Thyroid gland (tissue), 4 donors: ENCODE measurements around the gene IGFBPL1. TPM values are rescaled to one million over a fixed set of nuclear protein-coding genes. Genes with fewer than 3 reads are reported as not detected.

Experiments used
- DNase-seq, 2 donors: peaks; one replicate each; pipeline ENCODE4 v3.0.0-alpha.2; 2019
- H3K27ac ChIP-seq, 3 donors: fragments of 200-600 bp; sonication (generic); 1 replicate in 2 of 3; 2 replicates in 1 of 3; pipeline ENCODE4 v1.5.1; 2016 to 2019; ENCODE audit warnings: mild to moderate bottlenecking in 1 of 3, moderate library complexity in 1 of 3
- H3K27me3 ChIP-seq: fragments of 200-600 bp; sonication (generic); one replicate; pipeline ENCODE4 v1.5.1; 2019
- H3K36me3 ChIP-seq, 2 donors: fragments of 200-600 bp; sonication (generic); one replicate each; pipeline ENCODE4 v1.5.1; 2016 to 2019
- H3K4me1 ChIP-seq, 2 donors: fragments of 200-600 bp; sonication (generic); one replicate each; pipeline ENCODE4 v1.5.1; 2017 to 2019
- H3K4me3 ChIP-seq, 3 donors: fragments of 200-600 bp; sonication (generic); replicated peaks in 1 of 3; 1 replicate in 2 of 3; 2 replicates in 1 of 3; pipeline ENCODE4 v1.5.1; 2016; ENCODE audit warnings: mild to moderate bottlenecking in 1 of 3
- H3K9me3 ChIP-seq: fragments of 200-600 bp; sonication (generic); one replicate; pipeline ENCODE4 v1.5.1; 2017
- POLR2A ChIP-seq, 2 donors: fragments of 450-650 bp; IDR thresholded peaks; one replicate each; pipeline ENCODE4 v1.6.1; 2017; ENCODE audit warnings: antibody characterized with exemption in 2 of 2, mild to moderate bottlenecking in 2 of 2, moderate library complexity in 1 of 2
- WGBS, 2 donors: methylation state at CpG; one replicate each; pipeline ENCODE4 v1.1.5; 2017; 5-methylcytosine and 5-hydroxymethylcytosine counted together
- intact Hi-C: fragments of 100-400 bp; cut with DNase I; formaldehyde crosslinking; loops from one replicate; pipeline ENCODE4 v1.15.1; 2023
- total RNA-seq, 4 donors: library from RNA; depleted of rRNA; stranded (reverse); fragments of >200 nt; gene quantifications; one replicate each; pipeline ENCODE4 v1.2.3, GENCODE V29; 2016
- TF ChIP-seq, protein P1 (sequence below), 6 experiments: fragments of 200-600 bp in 3 of 6; fragments of 450-650 bp in 3 of 6; sonication (generic) in 3 of 6; IDR thresholded peaks; one replicate each; pipeline ENCODE4 v1.5.1; 2016 to 2019; ENCODE audit warnings: antibody characterized with exemption in 6 of 6, mild to moderate bottlenecking in 2 of 6, inconsistent platforms in 1 of 6, moderate library complexity in 1 of 6

Gene IGFBPL1
- total RNA-seq, 4 donors from 2014 or later: 20.3 to 116 (median 29.1) TPM

DNA sequence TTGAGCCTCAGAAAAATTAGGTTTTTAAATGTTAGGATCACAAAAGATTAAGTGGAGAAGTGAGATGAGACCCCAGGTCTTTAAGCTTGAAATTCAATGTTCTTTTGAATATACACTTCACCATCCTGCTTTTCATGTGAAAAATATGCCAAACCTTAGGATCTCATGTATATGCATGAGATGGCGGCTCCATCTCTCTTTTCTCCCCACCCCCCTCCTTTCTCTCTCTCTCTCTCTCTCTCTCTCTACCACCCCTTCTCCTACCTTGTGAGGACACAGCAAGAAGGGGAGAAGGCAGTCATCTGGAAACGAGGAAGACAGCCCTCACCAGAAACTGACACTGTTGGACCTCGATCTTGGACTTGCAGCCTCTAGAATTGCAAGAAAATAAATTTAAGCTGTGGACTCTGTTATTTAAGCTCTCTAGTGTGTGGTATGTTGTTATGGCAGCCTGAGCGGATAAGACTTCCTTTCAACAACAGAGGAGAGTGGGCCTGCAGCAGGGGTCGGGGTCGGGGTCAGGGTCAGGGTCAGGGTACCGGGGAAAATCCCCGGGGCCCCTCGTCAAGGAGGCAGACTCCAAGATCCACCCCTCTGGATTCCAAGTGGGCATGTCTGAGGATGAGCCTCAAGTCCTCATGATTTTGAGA is 48.1 kb downstream of the IGFBPL1 start:
- H3K27ac ChIP-seq: no peak overlapping the region
- no peak overlapping the region for H3K4me3 ChIP-seq
- intact Hi-C loops: no loop called here
- H3K4me1 ChIP-seq: peaks cover 0 to 10% of the 10 kb centered on the region in 2 donors
- H3K36me3 ChIP-seq: no peaks in the 10 kb centered on the region
- DNase-seq: no peak
- no peaks in the 10 kb centered on the region for H3K9me3 ChIP-seq
- 57 to 61% methylated on average over 7 to 9 of the region's 9 CpGs for WGBS, 2 donors
- no peaks in the 10 kb centered on the region for H3K27me3 ChIP-seq
- TF ChIP-seq, protein P1, sequence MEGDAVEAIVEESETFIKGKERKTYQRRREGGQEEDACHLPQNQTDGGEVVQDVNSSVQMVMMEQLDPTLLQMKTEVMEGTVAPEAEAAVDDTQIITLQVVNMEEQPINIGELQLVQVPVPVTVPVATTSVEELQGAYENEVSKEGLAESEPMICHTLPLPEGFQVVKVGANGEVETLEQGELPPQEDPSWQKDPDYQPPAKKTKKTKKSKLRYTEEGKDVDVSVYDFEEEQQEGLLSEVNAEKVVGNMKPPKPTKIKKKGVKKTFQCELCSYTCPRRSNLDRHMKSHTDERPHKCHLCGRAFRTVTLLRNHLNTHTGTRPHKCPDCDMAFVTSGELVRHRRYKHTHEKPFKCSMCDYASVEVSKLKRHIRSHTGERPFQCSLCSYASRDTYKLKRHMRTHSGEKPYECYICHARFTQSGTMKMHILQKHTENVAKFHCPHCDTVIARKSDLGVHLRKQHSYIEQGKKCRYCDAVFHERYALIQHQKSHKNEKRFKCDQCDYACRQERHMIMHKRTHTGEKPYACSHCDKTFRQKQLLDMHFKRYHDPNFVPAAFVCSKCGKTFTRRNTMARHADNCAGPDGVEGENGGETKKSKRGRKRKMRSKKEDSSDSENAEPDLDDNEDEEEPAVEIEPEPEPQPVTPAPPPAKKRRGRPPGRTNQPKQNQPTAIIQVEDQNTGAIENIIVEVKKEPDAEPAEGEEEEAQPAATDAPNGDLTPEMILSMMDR (IDR thresholded peaks at IDR 0.05): no peak
- TF ChIP-seq POLR2A (IDR thresholded peaks at IDR 0.05): no peak

DNA sequence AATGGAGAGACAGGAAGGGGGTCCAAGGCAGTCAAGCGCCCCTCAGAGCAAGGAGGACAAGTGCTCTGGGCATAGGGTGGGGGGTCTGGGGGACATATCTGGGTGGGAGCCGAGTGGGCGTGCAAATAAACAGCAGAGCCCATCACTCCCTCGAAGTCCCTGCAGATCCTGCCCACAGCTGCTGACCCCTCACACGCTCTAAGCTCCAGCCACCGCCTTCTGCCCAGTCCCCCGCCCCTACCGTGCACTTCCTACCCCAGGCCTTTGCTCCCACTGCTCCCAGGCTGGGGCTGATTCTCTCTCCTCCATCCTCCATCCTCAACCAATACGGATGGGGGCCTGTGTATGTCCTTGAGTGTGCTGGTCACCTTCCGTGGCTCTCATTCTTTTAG is 48.7 kb downstream of the IGFBPL1 start:
- no peaks in the 10 kb centered on the region for H3K36me3 ChIP-seq
- H3K27ac ChIP-seq: no peak overlapping the region
- TF ChIP-seq POLR2A (IDR thresholded peaks at IDR 0.05): no peak
- TF ChIP-seq, protein P1 (IDR thresholded peaks at IDR 0.05): no peak
- H3K27me3 ChIP-seq: no peaks in the 10 kb centered on the region
- intact Hi-C loops: no loop called here
- no peak for DNase-seq
- H3K9me3 ChIP-seq: no peaks in the 10 kb centered on the region
- H3K4me1 ChIP-seq: peaks cover 0 to 4% of the 10 kb centered on the region in 2 donors
- H3K4me3 ChIP-seq: no peak overlapping the region
- WGBS, 2 donors: 74 to 84% methylated on average over 10 of the region's 10 CpGs

DNA sequence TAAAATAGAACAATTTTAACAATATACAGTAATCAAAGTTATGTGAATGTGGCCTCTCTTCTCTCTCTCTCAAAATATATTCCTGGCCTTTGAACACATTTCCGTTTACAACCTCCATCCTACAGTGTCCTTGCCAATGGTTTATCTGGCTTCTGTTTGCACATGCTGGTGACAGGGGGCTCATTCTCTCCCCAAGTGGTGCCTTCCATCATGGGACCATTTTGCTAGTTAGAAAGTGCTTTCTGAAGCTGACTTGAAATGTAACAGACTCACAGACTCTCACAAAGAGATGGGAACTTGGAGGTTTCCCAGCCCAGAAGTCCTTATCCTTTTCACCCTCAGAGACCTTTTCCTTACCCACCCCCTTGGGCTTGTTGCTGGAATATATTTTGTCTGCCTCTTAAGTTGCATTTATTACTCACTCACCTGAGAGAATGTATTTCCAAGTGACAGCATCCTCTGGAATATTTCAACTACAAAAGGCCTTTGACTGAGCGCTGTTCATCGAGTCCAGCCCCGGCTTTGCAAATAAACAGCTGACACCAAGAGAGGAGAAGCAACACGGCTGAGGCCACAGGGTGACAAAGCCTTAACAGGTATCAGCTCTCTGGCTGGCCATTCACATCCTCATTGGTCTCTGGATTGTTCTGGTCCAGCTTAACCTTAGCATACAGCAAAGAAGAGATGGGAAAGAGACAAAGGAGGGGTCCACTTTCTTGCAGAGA is 49.2 kb downstream of the IGFBPL1 start:
- Histone ChIP-seq H3K27ac (no peak overlapping the region), H3K4me3 (no peak overlapping the region), H3K4me1 (no peaks in the 10 kb centered on the region), H3K36me3 (no peaks in the 10 kb centered on the region), H3K9me3 (no peaks in the 10 kb centered on the region), H3K27me3 (no peaks in the 10 kb centered on the region)
- no peak for TF ChIP-seq POLR2A (IDR thresholded peaks at IDR 0.05)
- TF ChIP-seq, protein P1 (IDR thresholded peaks at IDR 0.05): no peak
- no peak for DNase-seq
- WGBS, 2 donors: 83 to 85% methylated on average over 5 of the region's 5 CpGs
- intact Hi-C loops: loop anchor here (5.0 kb wide), 1 partner anchor 57 kb away; no protein-coding TSS in a partner anchor

DNA sequence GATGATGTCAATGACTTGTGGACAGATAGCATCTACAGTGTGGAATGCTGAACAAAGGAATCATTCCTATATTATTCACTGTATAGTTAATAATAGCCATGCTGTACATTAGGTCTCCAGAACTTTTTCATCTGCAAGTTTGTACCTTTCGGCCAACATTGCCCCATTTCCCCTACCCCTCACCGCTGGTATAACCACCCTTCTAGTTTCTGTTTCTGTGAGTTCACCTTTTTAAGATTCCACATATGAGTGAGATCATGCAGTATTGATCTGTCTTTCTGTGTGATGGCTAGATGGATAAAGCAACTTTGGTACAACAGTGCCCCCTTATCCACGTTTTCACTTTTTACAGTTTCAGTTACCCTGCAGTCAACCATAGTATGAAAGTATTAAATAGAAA is 50.6 kb downstream of the IGFBPL1 start:
- WGBS, 2 donors: 80 to 85% methylated on average over 3 of the region's 3 CpGs
- Histone ChIP-seq H3K4me1 (no peaks in the 10 kb centered on the region), H3K4me3 (no peak overlapping the region), H3K36me3 (no peaks in the 10 kb centered on the region), H3K27me3 (no peaks in the 10 kb centered on the region), H3K9me3 (no peaks in the 10 kb centered on the region), H3K27ac (no peak overlapping the region)
- intact Hi-C loops: loop anchor here (5.0 kb wide), 1 partner anchor 59 kb away; no protein-coding TSS in a partner anchor
- TF ChIP-seq, protein P1 (IDR thresholded peaks at IDR 0.05): no peak
- no peak for TF ChIP-seq POLR2A (IDR thresholded peaks at IDR 0.05)
- DNase-seq: no peak
